Daoy (cell line): ENCODE data around the gene FSD2. TPM values are rescaled to one million over a fixed set of nuclear protein-coding genes. Genes with fewer than 3 reads are reported as not detected.
"Not testable (repeated sequence)": the region's sequence is repeated elsewhere in the genome, so short reads cannot be mapped to it uniquely, and the experiment has no call there.

Experiments
- DNase-seq: peaks from one replicate; pipeline ENCODE4 v3.0.0-alpha.2; 2015; ENCODE audit warnings: low read depth
- total RNA-seq: library from RNA; depleted of rRNA; stranded (reverse); fragments of >200 nt; shearing (Covaris generic); gene quantifications from 2 replicates; pipeline ENCODE4 v1.2.3, GENCODE V29; 2014; rRNA removed

FSD2 gene
- total RNA-seq, 1 experiment from 2014 or later = not detected

DNA sequence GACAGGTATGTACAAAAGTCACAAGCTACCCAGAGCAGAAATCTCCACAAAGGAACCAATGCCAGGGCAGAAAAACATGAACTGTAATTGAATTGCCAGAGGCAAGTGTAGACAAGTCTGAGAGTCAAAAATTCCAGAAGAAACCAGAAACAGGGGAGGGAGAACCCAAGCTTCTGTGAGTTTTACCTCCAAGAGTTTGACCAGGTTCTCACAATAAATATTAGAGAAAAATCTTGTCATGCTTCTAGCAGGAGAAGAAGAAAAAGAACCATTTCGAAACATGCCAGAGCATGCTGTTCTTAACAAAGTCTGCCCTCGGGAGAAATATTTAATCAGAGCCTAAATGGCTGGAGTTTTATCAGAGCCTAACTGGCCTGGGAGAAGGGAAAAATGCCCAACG is 63.7 kb downstream of the FSD2 start:
- DNase-seq = no peak

DNA sequence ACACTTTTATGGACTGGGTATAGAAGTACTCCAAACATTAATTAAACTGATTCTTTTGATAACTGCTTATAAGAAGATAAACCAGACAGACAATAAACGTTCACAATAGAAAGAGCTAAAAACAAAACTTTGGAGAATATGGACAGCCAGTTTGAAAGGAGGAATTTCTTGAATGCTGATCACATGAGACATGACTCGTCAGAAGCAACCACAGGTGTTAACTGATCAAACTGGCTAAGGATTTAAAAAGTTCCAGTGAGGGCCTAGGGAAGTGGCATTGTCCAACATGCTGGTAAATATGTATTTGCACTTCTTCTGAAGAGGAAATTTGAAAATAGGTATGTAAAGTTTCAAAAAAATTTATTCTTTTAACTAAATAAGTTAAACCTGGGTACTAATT is 66.8 kb downstream of the FSD2 start:
- DNase-seq = peak; percentile 6

DNA sequence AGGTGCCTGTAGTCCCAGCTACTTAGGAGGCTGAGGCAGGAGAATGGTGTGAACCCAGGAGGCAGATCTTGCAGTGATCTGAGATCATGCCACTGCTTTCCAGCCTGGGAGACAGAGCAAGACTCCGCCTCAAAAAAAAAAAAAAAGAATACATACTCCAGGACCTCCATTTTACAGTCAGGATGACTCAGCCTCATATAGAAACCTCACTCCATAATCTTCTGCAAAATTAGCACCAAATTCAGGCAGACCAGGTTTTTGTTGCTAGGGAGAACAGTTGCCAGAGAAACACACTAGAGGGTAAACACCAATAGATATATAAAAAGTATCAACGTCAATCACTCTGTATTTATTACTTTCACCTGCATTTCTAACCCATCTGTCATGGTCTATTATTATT is 67.9 kb downstream of the FSD2 start:
- DNase-seq = peak; percentile 23

DNA sequence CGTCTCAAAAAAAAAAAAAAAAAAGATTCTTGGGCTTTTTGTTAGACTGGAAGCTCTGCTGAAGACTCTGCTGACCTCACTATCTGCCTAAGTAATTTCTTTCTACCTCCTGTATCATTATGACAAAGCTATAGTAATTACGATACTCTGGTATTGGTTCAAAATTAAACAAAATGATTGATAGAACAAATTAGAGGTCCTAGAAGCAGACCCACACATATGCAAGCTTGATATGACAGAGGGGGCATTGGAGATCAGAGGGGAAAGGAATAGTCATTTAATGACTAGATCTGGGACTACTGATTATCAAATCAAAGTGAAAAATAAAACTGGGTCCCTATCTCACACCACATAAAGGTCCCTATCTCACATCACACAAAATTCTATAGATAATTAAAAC is 74.3 kb downstream of the FSD2 start:
- DNase-seq = no peak

- DNase-seq = no peak
Measured at GRCh38 chr15:82730022-82730530, 75.8 kb downstream of the FSD2 start.

DNA sequence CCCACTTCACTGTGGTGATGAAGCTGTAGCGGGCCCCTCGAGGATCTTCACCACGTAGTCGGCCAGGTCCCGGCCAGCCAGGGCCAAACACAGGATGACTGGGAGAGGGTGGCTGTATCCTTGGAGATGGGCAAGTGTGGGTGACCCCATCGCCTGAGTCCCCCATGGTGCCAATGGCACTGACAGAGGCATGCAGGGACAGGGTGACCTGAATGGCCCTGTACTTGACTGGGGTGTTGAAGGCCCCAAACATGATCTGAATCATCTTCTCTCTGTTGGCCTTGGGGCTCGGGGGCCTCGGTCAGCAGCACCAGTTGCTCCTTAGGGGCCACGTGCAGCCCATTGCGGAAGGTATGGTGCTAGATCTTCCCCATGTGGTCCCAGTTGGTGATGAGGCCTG is 79.1 kb downstream of the FSD2 start:
- DNase-seq = no peak

DNA sequence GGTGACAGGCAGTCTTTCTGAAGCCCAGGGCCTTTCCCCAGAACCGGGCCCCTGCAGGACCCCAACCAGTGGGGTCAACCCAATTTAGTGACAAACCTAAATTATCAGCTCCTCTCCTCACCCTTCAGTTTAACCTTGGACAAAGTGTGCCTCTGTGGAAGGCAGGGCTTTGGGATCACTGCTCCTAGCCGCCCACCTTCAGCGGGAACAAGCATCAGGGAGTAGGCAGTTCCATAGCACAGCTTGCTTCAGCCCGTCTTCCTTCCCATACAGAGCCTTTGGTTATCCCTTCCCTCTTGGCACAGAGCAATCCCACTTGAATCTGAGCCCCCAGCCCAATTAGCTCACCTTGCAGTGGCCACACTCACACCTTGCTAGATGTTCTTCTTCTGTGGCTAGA is 90.9 kb downstream of the FSD2 start:
- no peak for DNase-seq

- DNase-seq = no peak
Measured at GRCh38 chr15:82714016-82714415, 91.9 kb downstream of the FSD2 start.

DNA sequence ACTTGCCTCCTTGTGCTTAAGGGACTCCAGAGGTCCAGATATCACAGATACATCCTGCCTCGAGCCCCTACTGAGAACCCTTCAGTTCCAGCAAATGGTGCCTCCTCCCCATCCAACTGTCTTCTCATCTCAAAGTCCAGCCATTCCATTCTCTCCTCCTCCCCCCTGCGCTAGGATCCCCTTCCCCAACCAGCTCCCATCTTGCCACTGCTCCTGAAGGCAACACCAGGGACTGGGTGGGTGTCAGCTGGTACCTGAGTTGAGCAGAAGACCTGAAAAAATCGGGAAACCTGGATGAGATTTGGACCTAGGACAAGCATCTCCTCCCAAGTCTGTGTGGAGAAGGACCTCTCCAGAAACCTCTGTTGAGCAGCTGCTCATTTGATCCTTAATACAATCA is 93.8 kb downstream of the FSD2 start:
- no peak for DNase-seq

GRCh38 chr15:82710926-82711490 is 94.9 kb downstream of the FSD2 start:
- DNase-seq = no peak

DNA sequence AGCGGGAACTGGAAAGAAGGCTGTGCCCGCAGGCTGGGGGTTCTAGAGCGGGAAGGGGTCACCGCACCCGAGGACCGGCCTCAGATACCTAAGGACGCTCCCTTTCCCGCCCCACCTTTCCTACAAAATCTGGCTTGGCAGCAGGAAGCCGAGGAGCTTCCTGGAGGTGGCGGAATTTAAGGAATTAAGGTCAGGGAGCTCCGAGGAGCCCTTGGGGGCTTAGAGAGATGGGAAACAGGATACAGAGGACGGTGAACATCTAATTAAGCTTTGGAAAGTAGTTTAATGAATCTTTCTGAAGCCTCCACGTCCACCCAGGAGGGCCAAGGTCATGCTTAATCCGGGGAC is 95.7 kb downstream of the FSD2 start:
- DNase-seq = no peak

DNA sequence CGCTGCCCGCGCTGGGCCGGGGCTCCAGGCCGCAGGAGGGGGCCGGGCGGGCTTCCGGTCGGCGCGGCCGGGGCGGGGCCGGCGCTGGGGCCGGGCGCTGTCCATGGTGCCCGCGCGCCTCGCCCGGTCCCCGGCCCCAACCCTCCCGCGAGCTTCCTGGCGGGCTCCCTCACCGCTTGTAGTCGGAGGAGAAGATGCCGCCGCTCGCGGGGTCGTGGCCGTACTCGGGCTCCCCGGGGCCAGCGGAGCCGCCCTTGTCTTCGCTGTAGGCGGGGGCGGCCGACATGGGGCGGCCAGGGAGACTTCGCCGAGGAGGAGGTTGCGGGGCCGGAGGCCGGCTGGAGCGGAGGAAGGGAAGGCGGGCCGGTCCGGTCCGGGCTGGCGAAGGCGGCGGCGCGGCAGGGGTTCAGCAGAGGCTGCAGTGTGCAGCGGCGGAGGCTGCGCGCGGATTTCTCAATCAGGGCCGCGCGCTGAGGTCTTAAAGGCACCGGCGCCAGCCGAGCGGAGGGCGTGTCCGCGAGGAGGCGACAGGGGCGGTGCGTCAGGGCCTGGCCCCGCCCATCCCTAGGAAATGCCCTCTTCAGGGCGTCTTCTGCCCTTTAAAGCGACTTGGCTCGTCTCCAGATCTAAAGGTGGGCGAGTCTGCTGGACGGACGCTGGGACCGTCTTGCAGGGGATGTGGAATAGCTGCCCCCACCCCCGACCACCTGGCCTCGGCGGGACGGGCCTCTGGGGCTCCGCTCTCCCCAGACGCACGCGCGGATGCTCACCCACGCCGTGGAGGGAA is 96.3 kb downstream of the FSD2 start, which contains the start of gene AP3B2:
TSS of gene AP3B2 (minus strand) at position 455 of the 787 bp plus-strand sequence. CDS start at position 286, 169 bp downstream.
- peak; percentile 85 for DNase-seq

- DNase-seq = peak; percentile 66
Measured at GRCh38 chr15:82709081-82709420, 96.8 kb downstream of the FSD2 start.

- not testable (repeated sequence) for DNase-seq
Measured at GRCh38 chr15:82705856-82706255, 100.0 kb downstream of the FSD2 start.

Other genes with a start within 250 kb of the FSD2 start
- 5.2 and 5.3 TPM in 2 replicates for gene CPEB1, start 158.7 kb downstream of the FSD2 start, total RNA-seq
- gene AP3B2, start 96.2 kb downstream of the FSD2 start, total RNA-seq = 0.24 and 1.5 TPM in 2 replicates
- 2.5 and 3.2 TPM in 2 replicates for gene WHAMM, start 3.6 kb upstream of the FSD2 start, total RNA-seq
- gene HOMER2, start 146.7 kb upstream of the FSD2 start, total RNA-seq = 7.9 and 11.1 TPM in 2 replicates
- 63.6 and 77.4 TPM in 2 replicates for gene RAMAC, start 180.1 kb upstream of the FSD2 start, total RNA-seq
- gene C15orf40, start 205.6 kb upstream of the FSD2 start, total RNA-seq = 14.6 and 22.2 TPM in 2 replicates